ENCODE measurements around the gene PROSER2. TPM values are rescaled to one million over a fixed set of nuclear protein-coding genes. Genes with fewer than 3 reads are reported as not detected.

The PROSER2 gene
- polyA plus RNA-seq, 1 donor (not counting 4 experiments of a cell fraction or from before 2014, with no cell fraction given) = 10.2 TPM

- Histone ChIP-seq H3K4me3 (ENCODE audit: control insufficient read depth in 2 of 3, extremely low read depth in 1 of 3, insufficient read depth in 2 of 3, low read depth in 1 of 3, low read length in 3 of 3) (no peak overlapping the region), H3K4me1 (ENCODE audit: control insufficient read depth, extremely low read depth, insufficient read depth, low read length) (peaks cover 8% of the 10 kb centered on the region), H3K79me2 (ENCODE audit: control insufficient read depth, insufficient read depth, low read length) (no peaks in the 10 kb centered on the region), H3K9me1 (ENCODE audit: control insufficient read depth, extremely low read depth, insufficient read depth, low read length) (no peaks in the 10 kb centered on the region), H3K9ac (ENCODE audit: control insufficient read depth, extremely low read depth, insufficient read depth, low read length) (no peak overlapping the region), H3K36me3 (ENCODE audit: control insufficient read depth in 2 of 2, extremely low read depth in 1 of 2, insufficient read depth in 2 of 2, low read length in 2 of 2) (no peaks in the 10 kb centered on the region), H2AFZ (ENCODE audit: control insufficient read depth, low read length) (no peak overlapping the region), H3K27ac (ENCODE audit: control insufficient read depth, insufficient read depth, low read length) (no peak overlapping the region), H3K4me2 (ENCODE audit: control insufficient read depth, extremely low read depth, insufficient read depth, low read depth, low read length) (no peak overlapping the region), H3K9me3 (ENCODE audit: control insufficient read depth, low read depth, low read length) (no peaks in the 10 kb centered on the region), H3K27me3 (ENCODE audit: control insufficient read depth, extremely low read depth, insufficient read depth, low read length) (no peaks in the 10 kb centered on the region), H4K20me1 (ENCODE audit: control insufficient read depth, extremely low read depth, insufficient read depth, low read length) (no peaks in the 10 kb centered on the region)
- no peak for TF ChIP-seq EZH2 (IDR thresholded peaks at IDR 0.05; ENCODE audit: low read length)
- no peak for FAIRE-seq
- dilution Hi-C loops (cut with MboI; ENCODE audit: extremely low pct_ligation_motif_present, low sequenced_read_pairs) = no loop called here
- DNase-seq (ENCODE audit: low read depth, low spot score) = no peak
Measured at GRCh38 chr10:11813177-11813576, 10.0 kb upstream of the PROSER2 start.

DNA sequence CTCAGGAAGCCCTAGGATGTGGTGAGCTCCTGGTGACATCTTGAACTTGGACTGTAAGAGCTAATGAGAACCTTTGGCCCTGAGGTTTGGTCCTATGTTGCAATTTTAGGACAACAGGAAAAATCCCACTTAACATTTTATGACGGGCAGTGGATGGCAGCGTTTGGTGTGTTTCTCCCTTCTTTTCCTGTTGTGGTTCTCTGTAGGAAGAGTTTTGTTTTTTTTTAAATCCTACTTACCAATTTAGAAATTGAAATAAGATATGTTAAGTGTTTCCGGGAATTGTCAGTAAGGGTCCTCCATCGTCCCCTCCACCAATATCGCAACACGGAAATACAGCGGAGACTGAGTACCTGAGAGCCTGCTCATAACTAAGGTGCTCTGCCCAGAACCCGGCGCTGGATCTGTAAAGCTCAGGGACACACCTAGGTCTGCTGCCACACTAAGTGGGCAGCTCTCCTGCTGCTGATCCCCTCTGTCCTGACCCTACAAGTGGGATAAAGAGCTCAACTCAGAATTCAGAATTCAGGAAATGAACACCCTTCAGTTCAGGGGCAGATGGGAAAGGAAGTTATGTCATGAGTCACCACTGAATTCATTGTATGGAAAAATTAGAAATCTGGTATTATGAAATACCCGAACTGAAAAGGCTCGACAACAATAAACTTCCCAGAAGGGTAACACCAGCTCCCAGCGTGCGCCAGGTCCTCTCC is 9.1 kb upstream of the PROSER2 start:
- Histone ChIP-seq H3K27me3 (ENCODE audit: control insufficient read depth, extremely low read depth, insufficient read depth, low read length) (no peaks in the 10 kb centered on the region), H3K4me2 (ENCODE audit: control insufficient read depth, extremely low read depth, insufficient read depth, low read depth, low read length) (no peak overlapping the region), H4K20me1 (ENCODE audit: control insufficient read depth, extremely low read depth, insufficient read depth, low read length) (no peaks in the 10 kb centered on the region), H3K79me2 (ENCODE audit: control insufficient read depth, insufficient read depth, low read length) (no peaks in the 10 kb centered on the region), H3K9ac (ENCODE audit: control insufficient read depth, extremely low read depth, insufficient read depth, low read length) (no peak overlapping the region), H3K36me3 (ENCODE audit: control insufficient read depth in 2 of 2, extremely low read depth in 1 of 2, insufficient read depth in 2 of 2, low read length in 2 of 2) (no peaks in the 10 kb centered on the region), H3K4me3 (ENCODE audit: control insufficient read depth in 2 of 3, extremely low read depth in 1 of 3, insufficient read depth in 2 of 3, low read depth in 1 of 3, low read length in 3 of 3) (no peak overlapping the region), H3K9me1 (ENCODE audit: control insufficient read depth, extremely low read depth, insufficient read depth, low read length) (no peaks in the 10 kb centered on the region), H3K4me1 (ENCODE audit: control insufficient read depth, extremely low read depth, insufficient read depth, low read length) (peaks cover 9% of the 10 kb centered on the region), H3K9me3 (ENCODE audit: control insufficient read depth, low read depth, low read length) (no peaks in the 10 kb centered on the region), H3K27ac (ENCODE audit: control insufficient read depth, insufficient read depth, low read length) (no peak overlapping the region), H2AFZ (ENCODE audit: control insufficient read depth, low read length) (peak overlapping the region; percentile 70)
- DNase-seq (ENCODE audit: low read depth, low spot score) = no peak
- TF ChIP-seq EZH2 (IDR thresholded peaks at IDR 0.05; ENCODE audit: low read length) (no peak), CTCF (optimal IDR thresholded peaks at IDR 0.05 in 1 of 3, IDR thresholded peaks at IDR 0.05 in 1 of 3, conservative IDR thresholded peaks at IDR 0.05 in 1 of 3; ENCODE audit: extremely low read depth in 1 of 3, insufficient read depth in 2 of 3, low read length in 3 of 3) (no peak)
- dilution Hi-C loops (cut with MboI; ENCODE audit: extremely low pct_ligation_motif_present, low sequenced_read_pairs) = no loop called here
- no peak for FAIRE-seq

DNA sequence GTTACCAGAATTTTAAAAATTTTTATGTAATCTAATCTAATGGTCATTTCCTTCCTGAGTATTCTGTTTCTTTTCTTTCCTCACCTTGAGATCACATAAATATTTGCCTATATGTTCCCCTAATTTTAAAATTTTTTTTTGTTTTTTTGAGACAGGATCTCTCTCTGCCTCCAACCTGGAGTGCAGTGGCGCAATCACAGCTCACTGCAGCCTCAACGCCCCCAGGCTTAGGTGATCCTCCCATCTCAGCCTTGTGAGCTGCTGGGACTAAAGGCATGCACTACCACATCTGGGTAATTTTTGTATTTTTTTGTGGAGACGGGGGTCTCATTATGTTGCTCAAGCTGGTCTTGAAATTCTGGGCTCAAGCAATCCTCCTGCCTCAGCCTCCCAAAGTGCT is 4.1 kb upstream of the PROSER2 start:
- Histone ChIP-seq H2AFZ (ENCODE audit: control insufficient read depth, low read length) (no peak overlapping the region), H3K36me3 (ENCODE audit: control insufficient read depth in 2 of 2, extremely low read depth in 1 of 2, insufficient read depth in 2 of 2, low read length in 2 of 2) (no peaks in the 10 kb centered on the region), H3K27ac (ENCODE audit: control insufficient read depth, insufficient read depth, low read length) (no peak overlapping the region), H3K9ac (ENCODE audit: control insufficient read depth, extremely low read depth, insufficient read depth, low read length) (no peak overlapping the region), H3K9me1 (ENCODE audit: control insufficient read depth, extremely low read depth, insufficient read depth, low read length) (no peaks in the 10 kb centered on the region), H3K4me3 (ENCODE audit: control insufficient read depth in 2 of 3, extremely low read depth in 1 of 3, insufficient read depth in 2 of 3, low read depth in 1 of 3, low read length in 3 of 3) (no peak overlapping the region), H4K20me1 (ENCODE audit: control insufficient read depth, extremely low read depth, insufficient read depth, low read length) (no peaks in the 10 kb centered on the region), H3K4me1 (ENCODE audit: control insufficient read depth, extremely low read depth, insufficient read depth, low read length) (peaks cover 17% of the 10 kb centered on the region), H3K79me2 (ENCODE audit: control insufficient read depth, insufficient read depth, low read length) (peaks cover 9% of the 10 kb centered on the region), H3K27me3 (ENCODE audit: control insufficient read depth, extremely low read depth, insufficient read depth, low read length) (no peaks in the 10 kb centered on the region), H3K4me2 (ENCODE audit: control insufficient read depth, extremely low read depth, insufficient read depth, low read depth, low read length) (peak overlapping the region; percentile 58), H3K9me3 (ENCODE audit: control insufficient read depth, low read depth, low read length) (no peaks in the 10 kb centered on the region)
- DNase-seq (ENCODE audit: low read depth, low spot score) (no peak), FAIRE-seq (no peak)
- dilution Hi-C loops (cut with MboI; ENCODE audit: extremely low pct_ligation_motif_present, low sequenced_read_pairs) = no loop called here
- no peak for TF ChIP-seq CTCF (optimal IDR thresholded peaks at IDR 0.05 in 1 of 3, IDR thresholded peaks at IDR 0.05 in 1 of 3, conservative IDR thresholded peaks at IDR 0.05 in 1 of 3; ENCODE audit: extremely low read depth in 1 of 3, insufficient read depth in 2 of 3, low read length in 3 of 3)
- no peak for TF ChIP-seq EZH2 (IDR thresholded peaks at IDR 0.05; ENCODE audit: low read length)
